Mononuclear cell (primary cell): ENCODE data around the gene OR2T29. TPM values are rescaled to one million over a fixed set of nuclear protein-coding genes. Genes with fewer than 3 reads are reported as not detected.
"Not testable (repeated sequence)": the region's sequence is repeated elsewhere in the genome, so short reads cannot be mapped to it uniquely, and the experiment has no call there.

ENCODE experiments used
- H3K27me3 ChIP-seq: 2 replicates; pipeline ENCODE4 v1.6.0; 2011; ENCODE audit warnings: low read length, control low read depth; ENCODE audit not compliant: insufficient read depth
- H3K4me1 ChIP-seq: 2 replicates; pipeline ENCODE4 v1.5.1; 2011; ENCODE audit warnings: mild to moderate bottlenecking, low read length, control low read depth; ENCODE audit not compliant: insufficient read depth
- H3K4me3 ChIP-seq: 2 replicates; pipeline ENCODE4 v1.5.1; 2011; ENCODE audit warnings: mild to moderate bottlenecking, low read length, moderate library complexity
- H3K9me3 ChIP-seq: 2 replicates; pipeline ENCODE4 v1.5.1; 2011; ENCODE audit warnings: low read depth, mild to moderate bottlenecking, control low read depth, low read length
- total RNA-seq: library from RNA; depleted of rRNA; stranded (reverse); fragments of >200 nt; gene quantifications from one replicate; pipeline ENCODE4 v1.2.3, GENCODE V29; 2012

Gene OR2T29
- total RNA-seq, 1 donor: not detected

DNA sequence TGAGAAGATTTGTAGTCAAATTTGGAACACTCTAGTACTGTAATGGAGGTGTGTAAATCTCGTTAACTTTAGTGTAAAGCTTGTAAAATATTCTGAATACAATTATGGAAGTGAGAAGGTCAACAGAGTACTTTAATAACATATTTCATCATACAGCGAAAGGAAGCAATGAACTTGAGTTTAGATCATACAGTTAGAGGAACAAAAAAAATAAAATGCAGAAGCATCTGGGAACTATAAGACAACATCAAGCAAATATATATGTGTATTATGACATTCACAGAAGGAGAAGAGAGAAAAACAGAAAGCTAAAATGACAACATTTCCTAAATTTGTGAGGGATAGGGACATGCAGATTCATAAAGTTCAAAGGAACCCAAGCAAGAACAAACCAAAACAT, 6.5 kb upstream of the OR2T29 start:
- H3K27me3 ChIP-seq, H3K4me1 ChIP-seq, H3K9me3 ChIP-seq, H3K4me3 ChIP-seq: not testable (repeated sequence)

DNA sequence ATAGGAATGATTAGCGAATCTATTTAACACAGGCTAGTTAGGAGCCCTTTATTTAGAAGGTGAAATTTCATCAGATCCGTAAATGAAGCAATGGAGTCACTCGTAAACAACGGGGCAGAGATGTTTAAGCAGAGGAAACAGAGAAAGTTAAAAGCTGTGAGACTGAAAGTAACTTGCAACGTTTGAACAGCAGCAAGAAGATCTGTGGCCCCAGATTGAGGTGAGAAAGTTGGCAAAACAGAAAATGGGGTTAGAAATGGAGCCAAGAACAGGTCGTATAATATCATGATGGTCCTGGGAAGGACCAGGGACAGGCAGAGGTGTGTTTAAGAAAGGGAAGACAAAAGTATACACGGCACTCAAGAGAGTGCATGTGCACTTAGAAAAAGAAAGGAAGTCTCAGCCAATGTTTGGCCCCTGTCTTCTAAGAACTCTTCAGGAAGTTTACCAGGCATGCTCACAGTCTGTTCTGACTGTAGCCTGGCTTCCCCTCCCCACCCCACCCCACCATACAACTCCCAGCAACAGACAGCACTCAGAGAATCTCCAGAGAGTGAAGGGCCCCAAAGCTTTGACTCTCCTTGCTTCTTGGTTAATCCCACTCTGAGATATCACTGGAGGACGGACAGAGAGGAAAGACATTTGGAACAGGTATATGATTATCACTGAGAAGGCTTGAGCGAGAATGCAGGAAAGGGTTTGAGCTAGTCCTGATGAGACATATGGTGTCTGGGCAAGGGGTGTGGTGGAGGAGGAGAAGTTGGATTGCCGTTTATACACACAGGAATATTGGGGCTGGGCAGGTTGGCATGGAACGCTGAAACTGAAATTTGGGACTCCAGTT, 3.2 kb upstream of the OR2T29 start:
- not testable (repeated sequence) for H3K4me1 ChIP-seq, H3K4me3 ChIP-seq, H3K27me3 ChIP-seq, H3K9me3 ChIP-seq

DNA sequence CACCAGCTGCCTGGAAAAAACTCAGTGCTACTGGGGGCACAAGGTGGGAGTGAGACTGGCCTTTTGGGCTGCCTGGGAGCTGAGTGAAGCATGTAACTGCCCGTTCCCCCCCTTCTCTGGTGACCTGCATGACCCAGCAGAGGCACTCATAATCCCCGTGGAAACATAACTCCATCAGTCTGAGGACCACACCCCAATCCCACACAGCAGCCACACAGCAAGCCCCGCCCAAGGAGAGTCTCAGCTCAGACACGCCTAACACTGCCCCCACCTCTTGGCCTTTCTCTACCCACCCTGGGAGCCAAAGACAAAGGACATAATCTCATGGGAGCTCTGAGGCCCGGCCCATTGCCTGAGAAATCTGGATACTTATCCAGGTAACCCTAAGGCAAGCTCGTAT, 11.5 kb downstream of the OR2T29 start:
- H3K9me3 ChIP-seq, H3K27me3 ChIP-seq, H3K4me1 ChIP-seq, H3K4me3 ChIP-seq: not testable (repeated sequence)

DNA sequence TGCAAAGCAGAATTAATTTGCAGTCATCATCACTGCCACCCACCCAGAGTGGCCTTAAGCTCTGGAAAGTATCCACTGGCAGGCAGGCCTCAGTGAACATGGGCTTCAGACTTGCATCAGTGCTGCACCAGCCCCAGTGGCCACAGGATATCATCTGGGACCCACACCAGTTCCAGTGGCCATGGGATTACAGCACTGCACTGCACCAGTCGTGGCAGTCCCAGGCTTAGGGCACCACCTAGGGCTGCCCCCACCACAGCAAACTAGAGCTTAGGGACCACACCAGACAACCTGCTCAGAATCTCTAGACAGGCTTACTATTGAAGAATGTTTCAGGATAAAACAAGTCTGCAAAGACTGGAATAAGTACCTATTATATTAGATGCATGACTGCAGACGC, 15.2 kb downstream of the OR2T29 start:
- not testable (repeated sequence) for H3K9me3 ChIP-seq, H3K4me3 ChIP-seq, H3K27me3 ChIP-seq, H3K4me1 ChIP-seq

DNA sequence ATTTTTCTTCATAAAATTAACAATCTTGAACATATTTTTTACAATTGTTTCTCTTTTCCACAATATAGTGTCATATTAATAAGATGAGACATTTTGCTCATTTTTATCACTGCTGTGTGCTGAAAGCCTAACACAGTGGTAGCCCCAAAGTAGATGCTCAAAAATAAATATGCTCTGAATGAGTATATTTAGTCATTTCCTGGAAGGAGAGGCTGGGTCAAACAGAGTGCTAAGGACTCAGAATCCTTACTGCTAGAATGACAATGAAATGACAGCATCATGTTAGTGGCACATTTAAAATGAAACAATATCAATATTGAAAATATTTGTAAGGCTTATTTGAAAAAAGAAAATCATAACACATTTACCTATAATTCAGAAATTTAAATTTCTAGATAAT, 25.1 kb downstream of the OR2T29 start:
- H3K4me1 ChIP-seq, H3K9me3 ChIP-seq, H3K27me3 ChIP-seq, H3K4me3 ChIP-seq: not testable (repeated sequence)

DNA sequence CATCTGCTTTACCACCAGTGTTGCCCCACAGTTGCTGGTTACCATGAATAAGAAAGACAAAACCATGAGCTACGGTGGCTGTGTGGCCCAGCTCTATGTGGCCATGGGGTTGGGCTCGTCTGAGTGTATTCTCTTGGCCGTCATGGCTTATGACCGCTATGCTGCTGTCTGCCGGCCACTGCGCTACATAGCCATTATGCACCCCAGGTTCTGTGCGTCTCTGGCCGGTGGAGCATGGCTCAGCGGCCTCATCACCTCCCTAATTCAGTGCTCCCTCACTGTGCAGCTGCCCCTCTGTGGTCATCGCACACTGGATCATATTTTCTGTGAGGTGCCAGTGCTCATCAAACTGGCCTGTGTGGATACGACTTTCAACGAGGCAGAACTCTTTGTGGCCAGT, 40.7 kb downstream of the OR2T29 start:
- Histone ChIP-seq H3K9me3 (no peaks in the 10 kb centered on the region), H3K4me3 (no peak overlapping the region), H3K27me3 (no peaks in the 10 kb centered on the region), H3K4me1 (no peaks in the 10 kb centered on the region)

DNA sequence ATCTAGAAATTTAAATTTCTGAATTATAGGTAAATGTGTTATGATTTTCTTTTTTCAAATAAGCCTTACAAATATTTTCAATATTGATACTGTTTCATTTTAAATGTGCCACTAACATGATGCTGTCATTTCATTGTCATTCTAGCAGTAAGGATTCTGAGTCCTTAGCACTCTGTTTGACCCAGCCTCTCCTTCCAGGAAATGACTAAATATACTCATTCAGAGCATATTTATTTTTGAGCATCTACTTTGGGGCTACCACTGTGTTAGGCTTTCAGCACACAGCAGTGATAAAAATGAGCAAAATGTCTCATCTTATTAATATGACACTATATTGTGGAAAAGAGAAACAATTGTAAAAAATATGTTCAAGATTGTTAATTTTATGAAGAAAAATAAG, 52.4 kb downstream of the OR2T29 start:
- H3K4me1 ChIP-seq, H3K4me3 ChIP-seq, H3K9me3 ChIP-seq: not testable (repeated sequence)

DNA sequence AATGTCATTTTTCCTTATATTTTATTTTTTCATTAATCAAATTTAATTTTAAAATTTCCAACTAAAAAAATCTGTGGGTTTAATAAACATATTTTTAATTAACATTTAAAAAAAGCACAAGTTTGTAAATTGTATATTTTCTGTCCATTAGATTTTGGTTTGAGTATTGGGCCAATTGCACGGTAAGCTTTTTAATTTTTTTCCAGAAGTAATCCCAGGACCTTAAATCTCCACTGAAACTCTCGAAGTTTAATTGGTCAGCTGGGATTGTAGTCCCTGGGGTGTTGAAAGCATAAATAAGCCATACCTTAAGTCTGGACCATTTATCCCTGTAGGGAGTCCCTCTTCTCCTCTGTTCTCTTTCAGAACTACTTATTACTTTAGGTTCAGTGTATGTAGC, 54.8 kb downstream of the OR2T29 start, which contains the start of gene OR2G6:
TSS of gene OR2G6 (plus strand) at position 301 of the 400 bp plus-strand sequence. CDS start 13,574 bp downstream, outside the sequence.
- not testable (repeated sequence) for H3K4me3 ChIP-seq, H3K4me1 ChIP-seq, H3K9me3 ChIP-seq, H3K27me3 ChIP-seq

More for the DNA sequence above, 52.4 kb downstream of the OR2T29 start:
- not testable (repeated sequence) for H3K27me3 ChIP-seq

Other genes starting within 250 kb of the OR2T29 start
- not detected for gene OR2M7, start 238.2 kb downstream of the OR2T29 start, total RNA-seq
- gene OR14C36, start 214.0 kb downstream of the OR2T29 start, total RNA-seq: not detected
- gene OR2T4, start 201.1 kb downstream of the OR2T29 start, total RNA-seq: not detected
- not detected for gene OR2T6, start 187.0 kb downstream of the OR2T29 start, total RNA-seq
- not detected for gene OR2T1, start 159.7 kb downstream of the OR2T29 start, total RNA-seq
- gene OR2T2, start 117.1 kb downstream of the OR2T29 start, total RNA-seq: 0.42 TPM
- gene OR2T3, start 89.4 kb downstream of the OR2T29 start, total RNA-seq: 0.42 TPM
- 0.10 TPM for gene OR2T5, start 74.2 kb downstream of the OR2T29 start, total RNA-seq
- gene OR2G6, start 54.7 kb downstream of the OR2T29 start, total RNA-seq: 0.10 TPM
- not detected for gene OR2T34, start 12.0 kb upstream of the OR2T29 start, total RNA-seq
- gene OR2T10, start 34.9 kb upstream of the OR2T29 start, total RNA-seq: 0.10 TPM
- 0.21 TPM for gene OR2T11, start 72.3 kb upstream of the OR2T29 start, total RNA-seq
- gene OR2T35, start 82.5 kb upstream of the OR2T29 start, total RNA-seq: 0.42 TPM
- not detected for gene OR2T27, start 92.8 kb upstream of the OR2T29 start, total RNA-seq
- not detected for gene OR14I1, start 140.0 kb upstream of the OR2T29 start, total RNA-seq
- gene LYPD8, start 193.0 kb upstream of the OR2T29 start, total RNA-seq: not detected